OCI-LY3 (cell line): ENCODE results near the gene PCP4.

Source experiments
- H2AFZ ChIP-seq: fragments of 200-600, 300-600 bp; shearing (Covaris generic); 2 replicates; pipeline ENCODE4 v1.6.0; 2014; ENCODE audit warnings: antibody characterized with exemption, low read depth, low read length
- H3K27ac ChIP-seq: fragments of 200-600, 300-600 bp; sonication (generic); 2 replicates; pipeline ENCODE4 v1.5.1; 2014; ENCODE audit warnings: mild to moderate bottlenecking, low read length, moderate library complexity, mixed read lengths
- H3K27me3 ChIP-seq: fragments of 200-600, 300-600 bp; sonication (generic); 2 replicates; pipeline ENCODE4 v1.6.1; 2014; ENCODE audit warnings: low read depth, low read length, mixed read lengths
- H3K36me3 ChIP-seq: fragments of 200-600, 300-600 bp; sonication (generic); replicated peaks from 2 replicates; pipeline ENCODE3; 2014; ENCODE audit warnings: low read depth, low read length, mixed read lengths
- H3K4me1 ChIP-seq: fragments of 300-600, 200-600 bp; sonication (generic); 2 replicates; pipeline ENCODE4 v1.6.1; 2014; ENCODE audit warnings: low read length, mixed read lengths
- H3K4me2 ChIP-seq: fragments of 200-600, 300-600 bp; sonication (generic); 2 replicates; pipeline ENCODE4 v1.6.1; 2014; ENCODE audit warnings: low read length, mixed read lengths
- H3K4me3 ChIP-seq: fragments of 300-600, 200-600 bp; sonication (generic); 2 replicates; pipeline ENCODE4 v1.5.1; 2014; ENCODE audit warnings: antibody characterized with exemption, mild to moderate bottlenecking, low read length, moderate library complexity
- H3K79me2 ChIP-seq: fragments of 300-600, 200-600 bp; shearing (Covaris generic); 2 replicates; pipeline ENCODE4 v1.6.1; 2014; ENCODE audit warnings: mild to moderate bottlenecking, low read length, mixed read lengths
- H3K9ac ChIP-seq: fragments of 300-600, 200-600 bp; shearing (Covaris generic); 2 replicates; pipeline ENCODE4 v1.6.0; 2014; ENCODE audit warnings: mild to moderate bottlenecking, low read length, moderate library complexity
- H3K9me3 ChIP-seq: fragments of 200-600, 300-600 bp; shearing (Covaris generic); 2 replicates; pipeline ENCODE4 v1.6.1; 2014; ENCODE audit warnings: low read length, mixed read lengths; ENCODE audit not compliant: insufficient read depth
- H4K20me1 ChIP-seq: fragments of 200-600, 300-600 bp; sonication (generic); 2 replicates; pipeline ENCODE4 v1.6.1; 2016; ENCODE audit warnings: low read length, mixed read lengths; ENCODE audit not compliant: insufficient read depth
- CTCF ChIP-seq: fragments of 200-600, 300-600 bp; sonication (generic); IDR thresholded peaks from 2 replicates; pipeline ENCODE4 v1.5.1; 2014; ENCODE audit warnings: antibody characterized with exemption, low read length, low read depth
- EZH2phosphoT487 ChIP-seq: fragments of 200-600 bp; shearing (Covaris generic); IDR thresholded peaks from 2 replicates; pipeline ENCODE4 v1.6.1; 2018; ENCODE audit warnings: antibody characterized with exemption, mixed run types, low read depth

PCP4 gene

GRCh38 chr21:39947031-39947430 is 79.8 kb downstream of the PCP4 start:
- H3K27me3 ChIP-seq, result no peaks in the 10 kb centered on the region
- H3K4me3 ChIP-seq, result no peak overlapping the region
- H3K27ac ChIP-seq, result no peak overlapping the region
- no peaks in the 10 kb centered on the region for H3K4me1 ChIP-seq
- no peak overlapping the region for H2AFZ ChIP-seq
- H3K79me2 ChIP-seq, result no peaks in the 10 kb centered on the region
- H3K9ac ChIP-seq, result no peak overlapping the region
- H3K4me2 ChIP-seq, result no peak overlapping the region
- H3K36me3 ChIP-seq, result no peaks in the 10 kb centered on the region
- TF ChIP-seq CTCF (no peak), EZH2phosphoT487 (no peak)
- H3K9me3 ChIP-seq, result no peaks in the 10 kb centered on the region
- no peaks in the 10 kb centered on the region for H4K20me1 ChIP-seq

- no peaks in the 10 kb centered on the region for H3K27me3 ChIP-seq
- H4K20me1 ChIP-seq, result no peaks in the 10 kb centered on the region
- no peak overlapping the region for H3K27ac ChIP-seq
- H3K4me3 ChIP-seq, result no peak overlapping the region
- H3K79me2 ChIP-seq, result no peaks in the 10 kb centered on the region
- H3K4me2 ChIP-seq, result no peak overlapping the region
- no peaks in the 10 kb centered on the region for H3K4me1 ChIP-seq
- no peak for TF ChIP-seq CTCF
- H3K36me3 ChIP-seq, result no peaks in the 10 kb centered on the region
- H2AFZ ChIP-seq, result no peak overlapping the region
- no peak overlapping the region for H3K9ac ChIP-seq
- no peaks in the 10 kb centered on the region for H3K9me3 ChIP-seq
Measured at GRCh38 chr21:39951183-39952101, 84.2 kb downstream of the PCP4 start.

DNA sequence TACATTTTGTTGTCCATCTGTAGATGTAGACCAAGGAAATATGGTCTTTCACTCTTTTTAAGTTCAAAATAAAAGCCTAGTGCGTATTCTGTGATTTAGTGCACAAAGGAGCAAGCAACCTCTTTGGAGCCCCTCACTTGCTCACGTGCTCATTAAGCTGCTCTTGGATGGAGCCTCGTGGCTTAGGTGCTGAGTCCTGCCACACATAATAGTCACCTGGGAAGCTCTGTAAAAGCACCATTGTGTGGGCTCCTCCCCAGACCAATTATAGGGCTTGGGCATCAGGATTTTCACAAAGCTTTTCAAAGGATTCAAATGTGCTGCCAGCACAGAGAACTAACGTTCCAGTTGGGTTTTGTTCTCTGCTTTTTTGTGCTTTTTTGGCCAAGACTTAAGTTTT is 85.0 kb downstream of the PCP4 start:
- Histone ChIP-seq H3K4me3 (no peak overlapping the region), H3K9me3 (no peaks in the 10 kb centered on the region), H3K27ac (no peak overlapping the region)

GRCh38 chr21:39954570-39954969 is 87.3 kb downstream of the PCP4 start:
- no peaks in the 10 kb centered on the region for H3K79me2 ChIP-seq
- no peak overlapping the region for H3K27ac ChIP-seq
- H4K20me1 ChIP-seq, result no peaks in the 10 kb centered on the region
- no peaks in the 10 kb centered on the region for H3K36me3 ChIP-seq
- no peak overlapping the region for H2AFZ ChIP-seq
- H3K27me3 ChIP-seq, result no peaks in the 10 kb centered on the region
- no peak overlapping the region for H3K4me3 ChIP-seq
- H3K9me3 ChIP-seq, result no peaks in the 10 kb centered on the region
- H3K4me1 ChIP-seq, result no peaks in the 10 kb centered on the region
- no peak overlapping the region for H3K4me2 ChIP-seq
- TF ChIP-seq EZH2phosphoT487 (no peak), CTCF (no peak)
- no peak overlapping the region for H3K9ac ChIP-seq

More for the DNA sequence above, 85.0 kb downstream of the PCP4 start:
- no peak for TF ChIP-seq CTCF
- TF ChIP-seq EZH2phosphoT487, result no peak
- H2AFZ ChIP-seq, result no peak overlapping the region
- H3K79me2 ChIP-seq, result no peaks in the 10 kb centered on the region
- no peak overlapping the region for H3K9ac ChIP-seq
- no peaks in the 10 kb centered on the region for H3K27me3 ChIP-seq
- H3K36me3 ChIP-seq, result no peaks in the 10 kb centered on the region
- H3K4me2 ChIP-seq, result no peak overlapping the region
- no peaks in the 10 kb centered on the region for H4K20me1 ChIP-seq
- H3K4me1 ChIP-seq, result no peaks in the 10 kb centered on the region
